Peyer's patch (tissue), 4 donors: ENCODE measurements around the gene APOL2.
"Not testable (repeated sequence)": the region's sequence is repeated elsewhere in the genome, so short reads cannot be mapped to it uniquely, and the experiment has no call there.

Experiments used
- CTCF ChIP-seq, 6 experiments: fragments of 450-650 bp in 4 of 6; fragments of 200-600 bp in 2 of 6; sonication (generic) in 1 of 6; IDR thresholded peaks; one replicate each; pipeline ENCODE4 v1.5.1; 2017 to 2019; ENCODE audit warnings: antibody characterized with exemption in 6 of 6, mild to moderate bottlenecking in 3 of 6, moderate library complexity in 1 of 6
- POLR2A ChIP-seq, 2 donors: fragments of 450-650 bp; IDR thresholded peaks; one replicate each; pipeline ENCODE4 v1.5.1; 2017; ENCODE audit warnings: antibody characterized with exemption in 2 of 2, mild to moderate bottlenecking in 2 of 2, moderate library complexity in 2 of 2

- TF ChIP-seq CTCF (IDR thresholded peaks at IDR 0.05): peak in 2 of 6 experiments; percentile 10 to 28
- not testable (repeated sequence) for TF ChIP-seq POLR2A (IDR thresholded peaks at IDR 0.05)
These were observed 36.4 kb downstream of the APOL2 start for GRCh38 chr22:36202906-36203305.
